ENCODE measurements around the gene L3MBTL4.

L3MBTL4 gene

GRCh38 chr18:5974696-5975095 lies 440.0 kb downstream of the L3MBTL4 start:
- Histone ChIP-seq H3K4me1 (ENCODE audit: control insufficient read depth in 5 of 5, insufficient read depth in 5 of 5, low read length in 5 of 5) (no peaks in the 10 kb centered on the region), H3K27me3 (ENCODE audit: control insufficient read depth in 5 of 5, insufficient read depth in 4 of 5, low read length in 5 of 5) (no peaks in the 10 kb centered on the region), H3K9me3 (ENCODE audit: control insufficient read depth in 5 of 5, low read length in 5 of 5) (no peaks in the 10 kb centered on the region), H3K4me3 (ENCODE audit: low read depth in 1 of 5, low read length in 5 of 5) (no peak overlapping the region), H3K27ac (ENCODE audit: low read depth, low read length) (no peak overlapping the region), H3K9ac (ENCODE audit: low read length in 5 of 5) (no peak overlapping the region), H3K36me3 (ENCODE audit: control insufficient read depth in 5 of 5, insufficient read depth in 5 of 5, low read length in 5 of 5) (peaks cover 0 to 2% (median 0%) of the 10 kb centered on the region in 5 donors)

- Histone ChIP-seq H3K27ac (ENCODE audit: low read depth, low read length) (no peak overlapping the region), H3K27me3 (ENCODE audit: control insufficient read depth in 5 of 5, insufficient read depth in 4 of 5, low read length in 5 of 5) (no peaks in the 10 kb centered on the region)
Observed at GRCh38 chr18:5973099-5973498, 441.6 kb downstream of the L3MBTL4 start.

GRCh38 chr18:5972298-5972697 lies 442.4 kb downstream of the L3MBTL4 start:
- H3K36me3 ChIP-seq (ENCODE audit: control insufficient read depth in 5 of 5, insufficient read depth in 5 of 5, low read length in 5 of 5): peaks cover 0 to 2% (median 0%) of the 10 kb centered on the region in 5 donors
- no peaks in the 10 kb centered on the region for H3K9me3 ChIP-seq (ENCODE audit: control insufficient read depth in 5 of 5, low read length in 5 of 5)
- H3K4me1 ChIP-seq (ENCODE audit: control insufficient read depth in 5 of 5, insufficient read depth in 5 of 5, low read length in 5 of 5): no peaks in the 10 kb centered on the region
- no peaks in the 10 kb centered on the region for H3K27me3 ChIP-seq (ENCODE audit: control insufficient read depth in 5 of 5, insufficient read depth in 4 of 5, low read length in 5 of 5)
- no peak overlapping the region for H3K27ac ChIP-seq (ENCODE audit: low read depth, low read length)
- no peak overlapping the region for H3K4me3 ChIP-seq (ENCODE audit: low read depth in 1 of 5, low read length in 5 of 5)
- no peak overlapping the region for H3K9ac ChIP-seq (ENCODE audit: low read length in 5 of 5)

More at GRCh38 chr18:5973099-5973498, 441.6 kb downstream of the L3MBTL4 start:
- no peaks in the 10 kb centered on the region for H3K9me3 ChIP-seq (ENCODE audit: control insufficient read depth in 5 of 5, low read length in 5 of 5)
- H3K4me1 ChIP-seq (ENCODE audit: control insufficient read depth in 5 of 5, insufficient read depth in 5 of 5, low read length in 5 of 5): no peaks in the 10 kb centered on the region
- H3K36me3 ChIP-seq (ENCODE audit: control insufficient read depth in 5 of 5, insufficient read depth in 5 of 5, low read length in 5 of 5): peaks cover 0 to 2% (median 0%) of the 10 kb centered on the region in 5 donors
- no peak overlapping the region for H3K9ac ChIP-seq (ENCODE audit: low read length in 5 of 5)
- H3K4me3 ChIP-seq (ENCODE audit: low read depth in 1 of 5, low read length in 5 of 5): no peak overlapping the region

- H3K9ac ChIP-seq (ENCODE audit: low read length in 5 of 5): no peak overlapping the region
Observed at GRCh38 chr18:5969989-5970403, 444.7 kb downstream of the L3MBTL4 start.

GRCh38 chr18:5969355-5969988 lies 445.2 kb downstream of the L3MBTL4 start:
- Histone ChIP-seq H3K4me1 (ENCODE audit: control insufficient read depth in 5 of 5, insufficient read depth in 5 of 5, low read length in 5 of 5) (peaks cover 0 to 3% (median 2%) of the 10 kb centered on the region in 5 donors), H3K9ac (ENCODE audit: low read length in 5 of 5) (no peak overlapping the region), H3K9me3 (ENCODE audit: control insufficient read depth in 5 of 5, low read length in 5 of 5) (no peaks in the 10 kb centered on the region), H3K27me3 (ENCODE audit: control insufficient read depth in 5 of 5, insufficient read depth in 4 of 5, low read length in 5 of 5) (no peaks in the 10 kb centered on the region), H3K36me3 (ENCODE audit: control insufficient read depth in 5 of 5, insufficient read depth in 5 of 5, low read length in 5 of 5) (peaks cover 0 to 2% (median 0%) of the 10 kb centered on the region in 5 donors), H3K27ac (ENCODE audit: low read depth, low read length) (no peak overlapping the region), H3K4me3 (ENCODE audit: low read depth in 1 of 5, low read length in 5 of 5) (no peak overlapping the region)

More at GRCh38 chr18:5969989-5970403, 444.7 kb downstream of the L3MBTL4 start:
- no peak overlapping the region for H3K27ac ChIP-seq (ENCODE audit: low read depth, low read length)
- H3K27me3 ChIP-seq (ENCODE audit: control insufficient read depth in 5 of 5, insufficient read depth in 4 of 5, low read length in 5 of 5): no peaks in the 10 kb centered on the region
- H3K4me1 ChIP-seq (ENCODE audit: control insufficient read depth in 5 of 5, insufficient read depth in 5 of 5, low read length in 5 of 5): no peaks in the 10 kb centered on the region
- peaks cover 0 to 2% (median 0%) of the 10 kb centered on the region in 5 donors for H3K36me3 ChIP-seq (ENCODE audit: control insufficient read depth in 5 of 5, insufficient read depth in 5 of 5, low read length in 5 of 5)
- H3K9me3 ChIP-seq (ENCODE audit: control insufficient read depth in 5 of 5, low read length in 5 of 5): no peaks in the 10 kb centered on the region
- H3K4me3 ChIP-seq (ENCODE audit: low read depth in 1 of 5, low read length in 5 of 5): no peak overlapping the region

GRCh38 chr18:5967666-5968065 lies 447.0 kb downstream of the L3MBTL4 start:
- Histone ChIP-seq H3K4me3 (ENCODE audit: low read depth in 1 of 5, low read length in 5 of 5) (no peak overlapping the region), H3K9ac (ENCODE audit: low read length in 5 of 5) (no peak overlapping the region), H3K4me1 (ENCODE audit: control insufficient read depth in 5 of 5, insufficient read depth in 5 of 5, low read length in 5 of 5) (peaks cover 0 to 13% (median 9%) of the 10 kb centered on the region in 5 donors), H3K27me3 (ENCODE audit: control insufficient read depth in 5 of 5, insufficient read depth in 4 of 5, low read length in 5 of 5) (no peaks in the 10 kb centered on the region), H3K9me3 (ENCODE audit: control insufficient read depth in 5 of 5, low read length in 5 of 5) (no peaks in the 10 kb centered on the region), H3K27ac (ENCODE audit: low read depth, low read length) (no peak overlapping the region), H3K36me3 (ENCODE audit: control insufficient read depth in 5 of 5, insufficient read depth in 5 of 5, low read length in 5 of 5) (peaks cover 0 to 2% (median 0%) of the 10 kb centered on the region in 5 donors)

- Histone ChIP-seq H3K4me1 (ENCODE audit: control insufficient read depth in 5 of 5, insufficient read depth in 5 of 5, low read length in 5 of 5) (peaks cover 0 to 16% (median 9%) of the 10 kb centered on the region in 5 donors), H3K4me3 (ENCODE audit: low read depth in 1 of 5, low read length in 5 of 5) (no peak overlapping the region), H3K9me3 (ENCODE audit: control insufficient read depth in 5 of 5, low read length in 5 of 5) (no peaks in the 10 kb centered on the region), H3K36me3 (ENCODE audit: control insufficient read depth in 5 of 5, insufficient read depth in 5 of 5, low read length in 5 of 5) (peaks cover 0 to 2% (median 0%) of the 10 kb centered on the region in 5 donors), H3K27ac (ENCODE audit: low read depth, low read length) (no peak overlapping the region), H3K27me3 (ENCODE audit: control insufficient read depth in 5 of 5, insufficient read depth in 4 of 5, low read length in 5 of 5) (no peaks in the 10 kb centered on the region), H3K9ac (ENCODE audit: low read length in 5 of 5) (no peak overlapping the region)
Observed at GRCh38 chr18:5967007-5967406, 447.7 kb downstream of the L3MBTL4 start.

- Histone ChIP-seq H3K9ac (ENCODE audit: low read length in 5 of 5) (no peak overlapping the region), H3K27me3 (ENCODE audit: control insufficient read depth in 5 of 5, insufficient read depth in 4 of 5, low read length in 5 of 5) (no peaks in the 10 kb centered on the region), H3K4me3 (ENCODE audit: low read depth in 1 of 5, low read length in 5 of 5) (no peak overlapping the region), H3K4me1 (ENCODE audit: control insufficient read depth in 5 of 5, insufficient read depth in 5 of 5, low read length in 5 of 5) (peaks cover 0 to 16% (median 9%) of the 10 kb centered on the region in 5 donors), H3K9me3 (ENCODE audit: control insufficient read depth in 5 of 5, low read length in 5 of 5) (no peaks in the 10 kb centered on the region), H3K27ac (ENCODE audit: low read depth, low read length) (no peak overlapping the region), H3K36me3 (ENCODE audit: control insufficient read depth in 5 of 5, insufficient read depth in 5 of 5, low read length in 5 of 5) (peaks cover 0 to 2% (median 0%) of the 10 kb centered on the region in 5 donors)
Observed at GRCh38 chr18:5966514-5966913, 448.2 kb downstream of the L3MBTL4 start.

- Histone ChIP-seq H3K9ac (ENCODE audit: low read length in 5 of 5) (no peak overlapping the region), H3K4me1 (ENCODE audit: control insufficient read depth in 5 of 5, insufficient read depth in 5 of 5, low read length in 5 of 5) (peaks cover 0 to 16% (median 9%) of the 10 kb centered on the region in 5 donors), H3K27me3 (ENCODE audit: control insufficient read depth in 5 of 5, insufficient read depth in 4 of 5, low read length in 5 of 5) (no peaks in the 10 kb centered on the region), H3K4me3 (ENCODE audit: low read depth in 1 of 5, low read length in 5 of 5) (no peak overlapping the region), H3K36me3 (ENCODE audit: control insufficient read depth in 5 of 5, insufficient read depth in 5 of 5, low read length in 5 of 5) (no peaks in the 10 kb centered on the region), H3K9me3 (ENCODE audit: control insufficient read depth in 5 of 5, low read length in 5 of 5) (no peaks in the 10 kb centered on the region), H3K27ac (ENCODE audit: low read depth, low read length) (no peak overlapping the region)
Observed at GRCh38 chr18:5964996-5965395, 449.7 kb downstream of the L3MBTL4 start.

GRCh38 chr18:5964596-5964995 lies 450.1 kb downstream of the L3MBTL4 start:
- no peak overlapping the region for H3K27ac ChIP-seq (ENCODE audit: low read depth, low read length)
- H3K27me3 ChIP-seq (ENCODE audit: control insufficient read depth in 5 of 5, insufficient read depth in 4 of 5, low read length in 5 of 5): no peaks in the 10 kb centered on the region
- no peak overlapping the region for H3K4me3 ChIP-seq (ENCODE audit: low read depth in 1 of 5, low read length in 5 of 5)
- peaks cover 0 to 16% (median 9%) of the 10 kb centered on the region in 5 donors for H3K4me1 ChIP-seq (ENCODE audit: control insufficient read depth in 5 of 5, insufficient read depth in 5 of 5, low read length in 5 of 5)
- H3K9me3 ChIP-seq (ENCODE audit: control insufficient read depth in 5 of 5, low read length in 5 of 5): no peaks in the 10 kb centered on the region
- no peak overlapping the region for H3K9ac ChIP-seq (ENCODE audit: low read length in 5 of 5)
- H3K36me3 ChIP-seq (ENCODE audit: control insufficient read depth in 5 of 5, insufficient read depth in 5 of 5, low read length in 5 of 5): no peaks in the 10 kb centered on the region
